GM12874 (cell line): ENCODE results near the gene MED12.
A peak's percentile ranks its signal among the peaks of the same experiment; 100 is the strongest.

Experiments used
- CTCF ChIP-seq: IDR thresholded peaks from 2 replicates; pipeline ENCODE4 v1.5.1; 2011; ENCODE audit warnings: low read depth, mild to moderate bottlenecking, control low read depth, low read length, moderate library complexity; ENCODE audit not compliant: insufficient read depth

Gene MED12

DNA sequence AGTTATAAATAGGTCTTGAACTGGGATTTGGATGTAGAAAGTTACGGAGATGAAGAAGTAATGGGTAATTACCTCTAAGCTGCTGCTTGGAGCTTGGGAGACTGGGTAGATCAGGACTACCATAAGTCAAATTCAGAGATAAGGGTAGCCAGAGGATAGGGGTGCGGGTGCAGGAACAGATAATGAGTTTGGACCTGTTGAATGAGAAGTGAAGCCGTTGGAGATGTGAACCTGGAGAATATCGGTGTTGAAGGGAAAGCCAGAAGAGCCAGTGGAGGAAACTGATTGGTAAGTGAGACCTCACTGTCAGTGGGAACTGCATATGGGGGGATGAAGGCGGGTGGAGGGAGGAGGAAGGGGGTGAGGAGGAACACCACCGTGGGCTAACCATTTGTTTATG lies 23.4 kb upstream of the MED12 start:
- TF ChIP-seq CTCF, result no peak

GRCh38 chrX:71095555-71095980 lies 22.8 kb upstream of the MED12 start, which contains the start of gene FOXO4:
TSS of gene FOXO4 (plus strand) at chrX:71095851. CDS start at chrX:71096529, 678 bp downstream.
- TF ChIP-seq CTCF, result no peak

DNA sequence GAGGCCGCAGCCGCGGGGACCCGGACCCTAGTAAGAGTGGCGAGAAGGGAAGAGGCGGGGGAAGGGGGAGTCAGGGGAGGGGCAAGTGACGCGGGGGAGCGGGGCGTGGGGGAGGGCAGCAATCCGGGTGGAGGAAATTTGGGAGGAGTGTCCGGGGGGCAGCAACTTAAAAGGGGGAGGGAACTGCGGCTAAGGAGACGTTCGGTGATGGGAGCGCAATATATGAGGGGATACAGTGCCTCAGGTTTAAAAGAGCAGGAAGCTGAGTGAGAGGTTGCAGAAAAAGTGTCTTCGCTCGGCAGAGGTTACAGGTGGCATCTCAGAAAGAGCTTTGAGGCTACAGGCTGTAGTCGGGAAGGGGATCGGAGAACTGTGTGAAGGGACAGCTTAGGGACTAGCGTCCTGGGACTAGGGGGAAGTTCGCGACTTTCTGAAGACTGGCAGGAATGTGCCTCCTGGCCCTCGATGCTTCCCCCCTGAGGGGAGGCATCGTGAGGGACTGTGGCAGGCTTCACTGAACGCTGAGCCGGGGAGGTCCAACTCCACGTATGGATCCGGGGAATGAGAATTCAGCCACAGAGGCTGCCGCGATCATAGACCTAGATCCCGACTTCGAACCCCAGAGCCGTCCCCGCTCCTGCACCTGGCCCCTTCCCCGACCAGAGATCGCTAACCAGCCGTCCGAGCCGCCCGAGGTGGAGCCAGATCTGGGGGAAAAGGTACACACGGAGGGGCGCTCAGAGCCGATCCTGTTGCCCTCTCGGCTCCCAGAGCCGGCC lies 22.2 kb upstream of the MED12 start:
- TF ChIP-seq CTCF, result no peak

GRCh38 chrX:71096760-71097032 lies 21.7 kb upstream of the MED12 start:
- TF ChIP-seq CTCF, result no peak

DNA sequence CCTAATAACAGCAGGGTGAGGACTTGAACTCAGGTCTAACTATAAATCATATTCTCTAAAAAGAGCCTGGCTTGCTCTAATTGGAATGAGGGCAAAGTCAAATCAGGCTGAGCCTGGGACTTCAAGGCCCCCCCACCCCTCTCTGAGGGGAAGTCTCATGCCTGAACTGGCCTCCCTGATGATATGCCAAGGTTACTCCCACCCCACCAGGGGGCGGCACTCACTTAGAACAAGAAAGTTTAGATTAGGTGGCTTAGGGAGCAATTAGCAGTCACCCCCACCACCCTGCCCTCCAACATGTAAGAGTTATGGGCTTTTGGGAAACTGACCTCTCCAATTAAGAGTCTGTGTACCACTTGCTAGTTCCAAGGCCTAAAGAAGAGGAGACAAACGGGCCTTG lies 20.1 kb upstream of the MED12 start:
- TF ChIP-seq CTCF, result peak; percentile 51; the same call in 1 of the 2 replicates

- TF ChIP-seq CTCF, result no peak
These were observed 19.4 kb upstream of the MED12 start for GRCh38 chrX:71098951-71099506.

GRCh38 chrX:71099736-71100135 lies 18.7 kb upstream of the MED12 start:
- TF ChIP-seq CTCF, result no peak
